ENCODE results near the gene TNPO2.

- TF ChIP-seq CTCF (IDR thresholded peaks at IDR 0.05) (no peak), POLR2A (IDR thresholded peaks at IDR 0.05) (no peak)
These were observed 22.0 kb downstream of the TNPO2 start for GRCh38 chr19:12701596-12702282.

Measured in esophagus squamous epithelium (tissue), 4 donors.